ENCODE data around the gene DNM1L. TPM values are rescaled to one million over a fixed set of nuclear protein-coding genes. Genes with fewer than 3 reads are reported as not detected.

DNM1L gene
- total RNA-seq, 4 donors from 2014 or later = 66.4 to 81.4 (median 71.8) TPM

GRCh38 chr12:32734952-32735351 lies 55.9 kb downstream of the DNM1L start:
- TF ChIP-seq CTCF (IDR thresholded peaks at IDR 0.05) (no peak), POLR2A (IDR thresholded peaks at IDR 0.05; ENCODE audit: low read depth) (no peak), EP300 (IDR thresholded peaks at IDR 0.05) (no peak), POLR2AphosphoS5 (IDR thresholded peaks at IDR 0.05) (no peak)
- Histone ChIP-seq H3K36me3 (peaks cover 30 to 99% (median 66%) of the 10 kb centered on the region in 4 donors), H3K27me3 (no peaks in the 10 kb centered on the region), H3K4me3 (no peak overlapping the region), H3K4me1 (no peaks in the 10 kb centered on the region), H3K27ac (replicated peaks in 1 of 4) (no peak overlapping the region), H3K9me3 (no peaks in the 10 kb centered on the region)
- 92% methylated on average over 1 of the region's 1 CpG for WGBS
- no peak for DNase-seq (ENCODE audit: extremely low spot score)
- intact Hi-C loops (cut with DNase I) = no loop called here

GRCh38 chr12:32736445-32736844 lies 57.3 kb downstream of the DNM1L start:
- intact Hi-C loops (cut with DNase I) = no loop called here
- Histone ChIP-seq H3K9me3 (no peaks in the 10 kb centered on the region), H3K27ac (replicated peaks in 1 of 4) (no peak overlapping the region), H3K4me3 (no peak overlapping the region), H3K36me3 (peaks cover 25 to 99% (median 69%) of the 10 kb centered on the region in 4 donors), H3K4me1 (no peaks in the 10 kb centered on the region), H3K27me3 (no peaks in the 10 kb centered on the region)
- DNase-seq (ENCODE audit: extremely low spot score) = no peak
- no peak for TF ChIP-seq CTCF (IDR thresholded peaks at IDR 0.05)
- no peak for TF ChIP-seq POLR2A (IDR thresholded peaks at IDR 0.05; ENCODE audit: low read depth)
- no peak for TF ChIP-seq POLR2AphosphoS5 (IDR thresholded peaks at IDR 0.05)
- no peak for TF ChIP-seq EP300 (IDR thresholded peaks at IDR 0.05)
- 78% methylated on average over 3 of the region's 3 CpGs for WGBS

- WGBS = 91% methylated on average over 2 of the region's 2 CpGs
- Histone ChIP-seq H3K4me3 (no peak overlapping the region), H3K9me3 (no peaks in the 10 kb centered on the region), H3K36me3 (peaks cover 23 to 99% (median 68%) of the 10 kb centered on the region in 4 donors), H3K27ac (replicated peaks in 1 of 4) (no peak overlapping the region), H3K27me3 (no peaks in the 10 kb centered on the region), H3K4me1 (no peaks in the 10 kb centered on the region)
- intact Hi-C loops (cut with DNase I) = no loop called here
- DNase-seq (ENCODE audit: extremely low spot score) = no peak
- TF ChIP-seq EP300 (IDR thresholded peaks at IDR 0.05) = no peak
- TF ChIP-seq CTCF (IDR thresholded peaks at IDR 0.05) = no peak
- no peak for TF ChIP-seq POLR2AphosphoS5 (IDR thresholded peaks at IDR 0.05)
- TF ChIP-seq POLR2A (IDR thresholded peaks at IDR 0.05; ENCODE audit: low read depth) = no peak
Observed at GRCh38 chr12:32737715-32738114, 58.6 kb downstream of the DNM1L start.

GRCh38 chr12:32739279-32739678 lies 60.2 kb downstream of the DNM1L start:
- Histone ChIP-seq H3K27me3 (no peaks in the 10 kb centered on the region), H3K36me3 (peaks cover 30 to 99% (median 70%) of the 10 kb centered on the region in 4 donors), H3K4me3 (no peak overlapping the region), H3K4me1 (no peaks in the 10 kb centered on the region), H3K27ac (replicated peaks in 1 of 4) (no peak overlapping the region), H3K9me3 (no peaks in the 10 kb centered on the region)
- DNase-seq (ENCODE audit: extremely low spot score) = no peak
- WGBS = 94% methylated on average over 2 of the region's 2 CpGs
- TF ChIP-seq POLR2AphosphoS5 (IDR thresholded peaks at IDR 0.05) = no peak
- no peak for TF ChIP-seq CTCF (IDR thresholded peaks at IDR 0.05)
- TF ChIP-seq POLR2A (IDR thresholded peaks at IDR 0.05; ENCODE audit: low read depth) = no peak
- intact Hi-C loops (cut with DNase I) = no loop called here

GRCh38 chr12:32742133-32742532 lies 63.0 kb downstream of the DNM1L start:
- intact Hi-C loops (cut with DNase I) = no loop called here
- 90% methylated on average over 10 of the region's 10 CpGs for WGBS
- peaks cover 43 to 99% (median 80%) of the 10 kb centered on the region in 4 donors for H3K36me3 ChIP-seq

More at GRCh38 chr12:32742133-32742532, 63.0 kb downstream of the DNM1L start:
- Histone ChIP-seq H3K4me1 (no peaks in the 10 kb centered on the region), H3K27me3 (no peaks in the 10 kb centered on the region), H3K9me3 (no peaks in the 10 kb centered on the region), H3K4me3 (no peak overlapping the region), H3K27ac (replicated peaks in 1 of 4) (no peak overlapping the region)
- no peak for DNase-seq (ENCODE audit: extremely low spot score)
- TF ChIP-seq POLR2A (IDR thresholded peaks at IDR 0.05; ENCODE audit: low read depth) (no peak), CTCF (IDR thresholded peaks at IDR 0.05) (no peak), EP300 (IDR thresholded peaks at IDR 0.05) (no peak), POLR2AphosphoS5 (IDR thresholded peaks at IDR 0.05) (no peak)

Measured in esophagus muscularis mucosa (tissue), 4 donors.